Measurements from ENCODE around the gene VWC2.

VWC2 gene

GRCh38 chr7:49800031-49800430, 26.6 kb downstream of the VWC2 start:
- DNase-seq (ENCODE audit: extremely low read depth, low read depth), result no peak
- TF ChIP-seq CTCF (IDR thresholded peaks at IDR 0.05; ENCODE audit: low read depth, low read length), result no peak

DNA sequence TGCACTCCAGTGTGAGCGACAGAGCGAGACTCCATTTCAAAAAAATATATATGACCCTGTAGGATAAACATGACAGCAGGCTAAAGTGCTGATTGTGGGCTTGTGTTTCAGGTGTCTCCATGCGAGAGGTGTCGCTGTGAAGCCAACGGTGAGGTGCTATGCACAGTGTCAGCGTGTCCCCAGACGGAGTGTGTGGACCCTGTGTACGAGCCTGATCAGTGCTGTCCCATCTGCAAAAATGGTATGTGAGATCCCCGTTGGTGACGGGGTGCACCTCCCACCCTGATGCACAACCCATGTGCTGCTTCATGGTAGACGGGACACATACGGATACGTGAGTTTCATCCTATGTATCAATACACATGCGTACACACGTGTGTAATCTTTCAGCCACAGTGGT, 29.2 kb downstream of the VWC2 start:
- no peak for TF ChIP-seq CTCF (IDR thresholded peaks at IDR 0.05; ENCODE audit: low read depth, low read length)
- DNase-seq (ENCODE audit: extremely low read depth, low read depth), result no peak

- no peak for TF ChIP-seq CTCF (IDR thresholded peaks at IDR 0.05; ENCODE audit: low read depth, low read length)
- DNase-seq (ENCODE audit: extremely low read depth, low read depth), result no peak
Measured at GRCh38 chr7:49803812-49804211, 30.4 kb downstream of the VWC2 start.

GRCh38 chr7:49805371-49806007, 32.1 kb downstream of the VWC2 start:
- no peak for TF ChIP-seq CTCF (IDR thresholded peaks at IDR 0.05; ENCODE audit: low read depth, low read length)

DNA sequence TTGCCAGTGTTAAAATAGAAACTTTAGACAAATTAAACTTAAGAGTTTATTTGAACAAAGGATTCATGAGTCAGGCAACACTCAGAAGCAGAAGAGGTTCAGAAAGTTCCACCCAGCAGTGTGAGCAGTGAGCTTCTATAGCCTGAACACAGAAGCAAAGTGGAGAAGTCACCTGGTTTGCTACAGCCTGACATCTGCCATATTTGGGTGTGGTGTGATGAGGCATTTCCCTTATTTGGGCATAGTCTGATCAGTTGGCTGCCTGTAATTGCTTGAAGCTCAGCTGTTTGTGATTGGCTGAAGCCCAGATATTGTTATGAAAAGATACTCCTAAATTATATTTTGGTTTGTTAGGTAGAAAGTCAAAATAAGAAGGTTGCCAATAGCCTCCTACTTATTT, 39.1 kb downstream of the VWC2 start:
- TF ChIP-seq CTCF (IDR thresholded peaks at IDR 0.05; ENCODE audit: low read depth, low read length), result no peak

More at GRCh38 chr7:49805371-49806007, 32.1 kb downstream of the VWC2 start:
- DNase-seq (ENCODE audit: extremely low read depth, low read depth), result no peak

GRCh38 chr7:49817279-49817678, 43.8 kb downstream of the VWC2 start:
- no peak for TF ChIP-seq CTCF (IDR thresholded peaks at IDR 0.05; ENCODE audit: low read depth, low read length)

More for the DNA sequence above, 39.1 kb downstream of the VWC2 start:
- DNase-seq (ENCODE audit: extremely low read depth, low read depth), result no peak

DNA sequence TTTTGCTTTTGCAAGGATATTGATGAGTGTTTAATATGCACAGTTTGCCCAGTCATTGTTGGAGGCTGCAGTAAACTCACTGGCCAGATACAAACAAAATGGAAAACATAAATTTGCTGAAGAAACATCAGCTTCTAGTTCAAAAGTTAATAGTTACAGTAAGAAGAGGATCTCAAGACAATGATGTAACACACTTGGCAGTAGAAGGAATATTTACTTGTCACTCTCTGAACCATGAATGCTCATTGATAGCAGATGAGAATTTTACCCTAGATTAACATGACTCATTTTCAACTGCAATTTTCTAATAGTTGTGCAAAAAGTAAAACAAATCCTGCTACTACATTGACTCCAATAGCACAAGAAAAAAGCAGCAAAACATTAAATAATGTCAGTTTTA, 47.7 kb downstream of the VWC2 start:
- no peak for DNase-seq (ENCODE audit: extremely low read depth, low read depth)

More at GRCh38 chr7:49817279-49817678, 43.8 kb downstream of the VWC2 start:
- no peak for DNase-seq (ENCODE audit: extremely low read depth, low read depth)

More for the DNA sequence above, 47.7 kb downstream of the VWC2 start:
- no peak for TF ChIP-seq CTCF (IDR thresholded peaks at IDR 0.05; ENCODE audit: low read depth, low read length)
